ENCODE measurements around the gene IGF2. TPM values are rescaled to one million over a fixed set of nuclear protein-coding genes. Genes with fewer than 3 reads are reported as not detected.

Gene IGF2
- total RNA-seq, 1 donor from 2014 or later = 56.5 TPM

DNA sequence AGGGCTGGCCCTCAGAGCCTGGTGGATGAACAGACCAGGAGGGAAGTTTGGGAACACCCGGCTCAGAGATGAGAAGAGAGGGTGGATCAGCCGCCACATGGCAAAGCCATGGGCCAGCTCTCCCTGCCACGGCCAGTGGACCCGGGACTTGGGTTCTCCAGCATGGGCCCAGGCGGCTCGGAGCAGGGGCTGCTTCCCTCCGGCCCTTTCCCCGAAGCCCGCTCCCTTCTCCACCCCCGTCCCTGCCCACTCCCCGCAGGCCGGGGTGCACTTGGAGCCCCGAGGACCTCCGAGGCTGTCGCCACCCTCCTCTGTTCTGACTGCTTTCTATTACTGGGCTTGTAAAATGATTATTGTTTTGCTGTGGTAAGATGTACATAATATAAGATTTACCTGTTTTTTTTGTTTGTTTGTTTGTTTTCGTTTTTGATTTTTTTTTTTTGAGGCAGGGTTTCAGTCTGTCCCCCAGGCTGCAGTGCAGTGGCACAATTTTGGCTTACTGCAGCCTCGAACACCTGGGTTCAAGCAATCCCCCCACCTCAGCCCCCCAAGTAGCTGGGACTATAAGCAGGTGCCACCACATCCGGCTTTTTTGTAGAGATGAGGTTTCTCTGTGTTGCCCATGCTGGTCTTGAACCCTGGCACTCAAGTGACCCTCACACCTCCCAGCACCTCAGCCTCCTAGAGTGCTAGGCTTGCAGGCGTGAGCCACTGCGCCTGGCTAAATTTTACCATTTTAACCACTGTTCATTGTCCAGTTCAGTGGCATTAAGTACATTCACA is 43.7 kb upstream of the IGF2 start:
- H3K9me3 ChIP-seq = no peaks in the 10 kb centered on the region
- no peaks in the 10 kb centered on the region for H3K36me3 ChIP-seq
- H3K27me3 ChIP-seq = no peaks in the 10 kb centered on the region
- intact Hi-C loops (cut with DNase I) = no loop called here
- H3K4me1 ChIP-seq = no peaks in the 10 kb centered on the region
- H3K4me3 ChIP-seq = no peak overlapping the region
- DNase-seq (ENCODE audit: extremely low spot score in 2 of 2) = no peak
- no peak for TF ChIP-seq POLR2AphosphoS5 (IDR thresholded peaks at IDR 0.05; ENCODE audit: insufficient read depth in 1 of 2, low read depth in 1 of 2)
- TF ChIP-seq POLR2A (IDR thresholded peaks at IDR 0.05) = no peak
- TF ChIP-seq, protein P1, sequence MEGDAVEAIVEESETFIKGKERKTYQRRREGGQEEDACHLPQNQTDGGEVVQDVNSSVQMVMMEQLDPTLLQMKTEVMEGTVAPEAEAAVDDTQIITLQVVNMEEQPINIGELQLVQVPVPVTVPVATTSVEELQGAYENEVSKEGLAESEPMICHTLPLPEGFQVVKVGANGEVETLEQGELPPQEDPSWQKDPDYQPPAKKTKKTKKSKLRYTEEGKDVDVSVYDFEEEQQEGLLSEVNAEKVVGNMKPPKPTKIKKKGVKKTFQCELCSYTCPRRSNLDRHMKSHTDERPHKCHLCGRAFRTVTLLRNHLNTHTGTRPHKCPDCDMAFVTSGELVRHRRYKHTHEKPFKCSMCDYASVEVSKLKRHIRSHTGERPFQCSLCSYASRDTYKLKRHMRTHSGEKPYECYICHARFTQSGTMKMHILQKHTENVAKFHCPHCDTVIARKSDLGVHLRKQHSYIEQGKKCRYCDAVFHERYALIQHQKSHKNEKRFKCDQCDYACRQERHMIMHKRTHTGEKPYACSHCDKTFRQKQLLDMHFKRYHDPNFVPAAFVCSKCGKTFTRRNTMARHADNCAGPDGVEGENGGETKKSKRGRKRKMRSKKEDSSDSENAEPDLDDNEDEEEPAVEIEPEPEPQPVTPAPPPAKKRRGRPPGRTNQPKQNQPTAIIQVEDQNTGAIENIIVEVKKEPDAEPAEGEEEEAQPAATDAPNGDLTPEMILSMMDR (IDR thresholded peaks at IDR 0.05) = no peak
- no peak overlapping the region for H3K27ac ChIP-seq

GRCh38 chr11:2182075-2182474 is 42.9 kb upstream of the IGF2 start:
- intact Hi-C loops (cut with DNase I) = no loop called here
- H3K4me1 ChIP-seq = peaks cover 3% of the 10 kb centered on the region
- no peaks in the 10 kb centered on the region for H3K27me3 ChIP-seq

DNA sequence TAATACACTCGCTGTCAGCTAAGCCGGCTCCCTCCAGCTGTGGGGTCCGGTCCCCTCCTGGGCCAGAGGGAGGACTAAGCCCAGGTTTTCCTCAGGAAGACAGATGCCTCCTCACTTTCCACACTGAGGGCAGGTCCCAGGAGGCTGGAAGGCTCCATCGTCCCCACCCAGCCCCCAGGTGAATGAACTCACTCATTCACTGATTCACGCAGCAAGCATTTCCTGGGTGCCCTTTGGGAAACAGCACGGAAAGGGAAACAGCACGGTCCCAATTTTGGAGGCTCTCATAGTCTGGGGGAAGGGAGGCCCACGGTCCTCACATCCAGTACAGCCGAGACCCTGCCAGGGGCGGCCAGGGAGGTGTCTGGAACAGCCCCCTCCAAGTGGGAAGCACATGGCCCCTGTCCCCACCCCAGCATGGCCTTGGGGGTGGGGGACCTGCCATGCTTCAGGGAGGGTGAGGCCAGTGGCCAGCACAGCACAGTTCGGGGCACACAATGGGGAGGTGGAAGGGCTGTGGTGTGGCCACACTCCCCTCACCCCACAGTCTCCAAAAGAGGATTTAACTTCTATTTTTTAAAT is 41.7 kb upstream of the IGF2 start:
- intact Hi-C loops (cut with DNase I) = no loop called here
- Histone ChIP-seq H3K4me1 (peaks cover 6% of the 10 kb centered on the region), H3K36me3 (no peaks in the 10 kb centered on the region), H3K4me3 (no peak overlapping the region), H3K27ac (no peak overlapping the region), H3K9me3 (no peaks in the 10 kb centered on the region), H3K27me3 (no peaks in the 10 kb centered on the region)
- TF ChIP-seq POLR2AphosphoS5 (IDR thresholded peaks at IDR 0.05; ENCODE audit: insufficient read depth in 1 of 2, low read depth in 1 of 2) (no peak), POLR2A (IDR thresholded peaks at IDR 0.05) (no peak)
- TF ChIP-seq, protein P1 (IDR thresholded peaks at IDR 0.05) = no peak
- no peak for DNase-seq (ENCODE audit: extremely low spot score in 2 of 2)

More at GRCh38 chr11:2182075-2182474, 42.9 kb upstream of the IGF2 start:
- TF ChIP-seq POLR2AphosphoS5 (IDR thresholded peaks at IDR 0.05; ENCODE audit: insufficient read depth in 1 of 2, low read depth in 1 of 2) (no peak), POLR2A (IDR thresholded peaks at IDR 0.05) (no peak)
- TF ChIP-seq, protein P1 (IDR thresholded peaks at IDR 0.05) = no peak
- H3K27ac ChIP-seq = no peak overlapping the region
- no peaks in the 10 kb centered on the region for H3K36me3 ChIP-seq
- no peak overlapping the region for H3K4me3 ChIP-seq
- DNase-seq (ENCODE audit: extremely low spot score in 2 of 2) = no peak
- H3K9me3 ChIP-seq = no peaks in the 10 kb centered on the region

GRCh38 chr11:2180347-2180746 is 41.2 kb upstream of the IGF2 start:
- Histone ChIP-seq H3K4me1 (peaks cover 6% of the 10 kb centered on the region), H3K27ac (no peak overlapping the region), H3K36me3 (no peaks in the 10 kb centered on the region), H3K27me3 (no peaks in the 10 kb centered on the region), H3K9me3 (no peaks in the 10 kb centered on the region), H3K4me3 (no peak overlapping the region)
- no peak for DNase-seq (ENCODE audit: extremely low spot score in 2 of 2)
- intact Hi-C loops (cut with DNase I) = no loop called here
- no peak for TF ChIP-seq POLR2AphosphoS5 (IDR thresholded peaks at IDR 0.05; ENCODE audit: insufficient read depth in 1 of 2, low read depth in 1 of 2)
- TF ChIP-seq, protein P1 (IDR thresholded peaks at IDR 0.05) = no peak
- no peak for TF ChIP-seq POLR2A (IDR thresholded peaks at IDR 0.05)

- Histone ChIP-seq H3K27me3 (no peaks in the 10 kb centered on the region), H3K27ac (no peak overlapping the region), H3K4me3 (no peak overlapping the region), H3K4me1 (peaks cover 6% of the 10 kb centered on the region), H3K36me3 (no peaks in the 10 kb centered on the region), H3K9me3 (no peaks in the 10 kb centered on the region)
- no peak for DNase-seq (ENCODE audit: extremely low spot score in 2 of 2)
- intact Hi-C loops (cut with DNase I) = no loop called here
- no peak for TF ChIP-seq POLR2AphosphoS5 (IDR thresholded peaks at IDR 0.05; ENCODE audit: insufficient read depth in 1 of 2, low read depth in 1 of 2)
- TF ChIP-seq, protein P1 (IDR thresholded peaks at IDR 0.05) = no peak
These were observed 40.3 kb upstream of the IGF2 start for GRCh38 chr11:2179516-2179915.

Data from vagina (tissue), 2 donors.